ENCODE data around the gene COL4A1.

The COL4A1 gene

DNA sequence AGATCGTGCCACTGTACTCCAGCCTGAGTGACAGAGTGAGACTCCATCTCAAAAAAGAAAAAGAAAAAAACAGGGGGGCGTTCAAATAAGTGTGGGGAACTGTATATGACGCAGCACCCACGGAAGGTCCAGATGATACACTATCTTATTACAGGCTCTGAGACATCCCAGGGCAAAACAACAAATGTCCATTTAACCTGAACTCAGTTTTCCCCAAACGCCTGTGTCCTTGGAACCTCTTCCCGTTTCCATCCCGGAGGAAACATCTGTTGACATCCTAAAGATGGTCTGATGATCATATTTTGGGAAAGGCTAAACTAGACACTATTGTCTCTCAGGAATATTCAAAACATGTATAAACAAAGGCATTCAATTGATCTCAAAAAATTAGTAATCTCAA lies 72.4 kb downstream of the COL4A1 start:
- no peak for DNase-seq (ENCODE audit: extremely low read depth, low read depth)
- TF ChIP-seq, protein P1, sequence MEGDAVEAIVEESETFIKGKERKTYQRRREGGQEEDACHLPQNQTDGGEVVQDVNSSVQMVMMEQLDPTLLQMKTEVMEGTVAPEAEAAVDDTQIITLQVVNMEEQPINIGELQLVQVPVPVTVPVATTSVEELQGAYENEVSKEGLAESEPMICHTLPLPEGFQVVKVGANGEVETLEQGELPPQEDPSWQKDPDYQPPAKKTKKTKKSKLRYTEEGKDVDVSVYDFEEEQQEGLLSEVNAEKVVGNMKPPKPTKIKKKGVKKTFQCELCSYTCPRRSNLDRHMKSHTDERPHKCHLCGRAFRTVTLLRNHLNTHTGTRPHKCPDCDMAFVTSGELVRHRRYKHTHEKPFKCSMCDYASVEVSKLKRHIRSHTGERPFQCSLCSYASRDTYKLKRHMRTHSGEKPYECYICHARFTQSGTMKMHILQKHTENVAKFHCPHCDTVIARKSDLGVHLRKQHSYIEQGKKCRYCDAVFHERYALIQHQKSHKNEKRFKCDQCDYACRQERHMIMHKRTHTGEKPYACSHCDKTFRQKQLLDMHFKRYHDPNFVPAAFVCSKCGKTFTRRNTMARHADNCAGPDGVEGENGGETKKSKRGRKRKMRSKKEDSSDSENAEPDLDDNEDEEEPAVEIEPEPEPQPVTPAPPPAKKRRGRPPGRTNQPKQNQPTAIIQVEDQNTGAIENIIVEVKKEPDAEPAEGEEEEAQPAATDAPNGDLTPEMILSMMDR (IDR thresholded peaks at IDR 0.05; ENCODE audit: low read depth, low read length) = no peak

- no peak for DNase-seq (ENCODE audit: extremely low read depth, low read depth)
- TF ChIP-seq, protein P1 (IDR thresholded peaks at IDR 0.05; ENCODE audit: low read depth, low read length) = no peak
Measured at GRCh38 chr13:110233951-110234280, 73.0 kb downstream of the COL4A1 start.

DNA sequence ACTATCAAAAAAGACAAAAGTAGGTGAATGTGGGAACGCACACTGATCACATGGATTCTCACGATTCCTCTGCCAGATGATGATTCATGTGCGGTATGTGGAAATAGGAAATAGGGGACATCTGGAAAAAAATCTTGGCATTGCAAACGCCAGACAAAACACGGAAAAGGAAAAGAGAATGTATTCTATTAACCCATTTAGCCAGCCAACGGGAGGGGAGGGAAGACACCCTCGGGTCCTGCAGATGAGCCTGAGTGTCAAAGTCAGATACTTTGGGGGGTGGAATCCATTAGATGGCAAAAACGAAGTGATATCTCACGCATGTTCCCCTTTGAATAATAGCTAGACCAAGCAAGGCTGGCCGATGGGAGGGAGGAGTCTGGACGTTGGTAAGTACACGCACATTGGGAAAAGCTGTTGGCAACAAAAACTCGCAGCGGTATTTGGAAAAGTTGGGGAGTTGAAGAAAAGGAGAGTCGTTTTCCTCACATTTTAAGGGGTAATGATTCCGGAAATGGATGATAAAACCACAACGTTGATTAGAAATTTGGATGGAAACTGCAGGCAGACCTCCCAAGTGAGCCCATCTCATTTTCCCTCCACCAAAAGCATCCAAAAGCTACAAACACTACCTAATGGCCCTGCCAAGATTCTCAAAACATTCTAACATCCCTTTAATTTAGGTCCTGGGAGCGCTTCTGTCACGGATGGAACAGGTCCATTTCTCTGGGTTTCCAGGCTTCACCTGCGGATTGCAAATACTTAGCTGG lies 73.6 kb downstream of the COL4A1 start:
- peak; percentile 56 for DNase-seq (ENCODE audit: extremely low read depth, low read depth)
- TF ChIP-seq, protein P1 (IDR thresholded peaks at IDR 0.05; ENCODE audit: low read depth, low read length) = no peak

- TF ChIP-seq, protein P1 (IDR thresholded peaks at IDR 0.05; ENCODE audit: low read depth, low read length) = no peak
- no peak for DNase-seq (ENCODE audit: extremely low read depth, low read depth)
Measured at GRCh38 chr13:110232756-110233155, 74.2 kb downstream of the COL4A1 start.

- no peak for DNase-seq (ENCODE audit: extremely low read depth, low read depth)
- TF ChIP-seq, protein P1 (IDR thresholded peaks at IDR 0.05; ENCODE audit: low read depth, low read length) = no peak
Measured at GRCh38 chr13:110232142-110232541, 74.8 kb downstream of the COL4A1 start.

DNA sequence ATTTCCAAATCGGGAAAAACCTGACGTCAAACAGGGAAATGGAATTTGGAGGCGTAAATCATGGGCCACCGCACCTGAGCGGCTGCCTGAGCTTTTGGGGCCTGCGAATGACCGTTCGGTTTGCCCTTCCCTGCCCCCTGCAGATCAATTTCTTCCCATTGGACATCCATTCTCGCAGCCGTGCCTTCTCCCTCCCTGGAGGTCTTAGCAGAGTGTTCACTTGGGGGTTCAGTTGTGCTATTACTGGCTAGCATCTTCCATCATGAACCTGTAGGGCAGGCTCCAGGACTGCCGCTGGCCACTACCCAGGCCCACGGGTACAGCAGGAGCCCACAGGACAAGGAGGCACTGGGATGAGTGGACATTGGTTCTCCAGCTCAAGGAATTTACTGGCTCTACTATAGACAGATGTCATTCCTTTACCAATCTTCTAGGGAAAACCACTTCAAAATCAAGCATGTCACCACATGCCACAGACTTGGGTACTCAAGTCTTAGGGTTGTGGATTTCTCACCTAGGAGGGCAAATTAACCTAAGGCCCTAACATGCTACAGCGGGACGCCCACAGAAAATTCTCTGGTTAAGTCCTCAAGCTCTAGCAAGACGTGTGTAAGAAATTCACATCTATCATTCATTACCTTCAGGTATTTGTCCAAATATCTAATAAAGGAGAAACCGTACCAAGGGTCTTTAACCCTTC lies 75.5 kb downstream of the COL4A1 start:
- DNase-seq (ENCODE audit: extremely low read depth, low read depth) = no peak

More for the DNA sequence above, 75.5 kb downstream of the COL4A1 start:
- TF ChIP-seq, protein P1 (IDR thresholded peaks at IDR 0.05; ENCODE audit: low read depth, low read length) = no peak
